ENCODE data around the gene ZDHHC18.

GRCh38 chr1:26827106-26827604 is 667 bp downstream of the ZDHHC18 start:
- TF ChIP-seq EZH2phosphoT487 (IDR thresholded peaks at IDR 0.05; ENCODE audit: borderline replicate concordance, low read depth, low read length) = no peak
- TF ChIP-seq, protein P1, sequence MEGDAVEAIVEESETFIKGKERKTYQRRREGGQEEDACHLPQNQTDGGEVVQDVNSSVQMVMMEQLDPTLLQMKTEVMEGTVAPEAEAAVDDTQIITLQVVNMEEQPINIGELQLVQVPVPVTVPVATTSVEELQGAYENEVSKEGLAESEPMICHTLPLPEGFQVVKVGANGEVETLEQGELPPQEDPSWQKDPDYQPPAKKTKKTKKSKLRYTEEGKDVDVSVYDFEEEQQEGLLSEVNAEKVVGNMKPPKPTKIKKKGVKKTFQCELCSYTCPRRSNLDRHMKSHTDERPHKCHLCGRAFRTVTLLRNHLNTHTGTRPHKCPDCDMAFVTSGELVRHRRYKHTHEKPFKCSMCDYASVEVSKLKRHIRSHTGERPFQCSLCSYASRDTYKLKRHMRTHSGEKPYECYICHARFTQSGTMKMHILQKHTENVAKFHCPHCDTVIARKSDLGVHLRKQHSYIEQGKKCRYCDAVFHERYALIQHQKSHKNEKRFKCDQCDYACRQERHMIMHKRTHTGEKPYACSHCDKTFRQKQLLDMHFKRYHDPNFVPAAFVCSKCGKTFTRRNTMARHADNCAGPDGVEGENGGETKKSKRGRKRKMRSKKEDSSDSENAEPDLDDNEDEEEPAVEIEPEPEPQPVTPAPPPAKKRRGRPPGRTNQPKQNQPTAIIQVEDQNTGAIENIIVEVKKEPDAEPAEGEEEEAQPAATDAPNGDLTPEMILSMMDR (conservative IDR thresholded peaks at IDR 0.05; ENCODE audit: low read length) = no peak

Measured in OCI-LY7 (cell line).